Adipocyte (in vitro differentiated cells): Measurements from ENCODE around the gene ST6GALNAC3.
"Not testable (repeated sequence)": the region's sequence is repeated elsewhere in the genome, so short reads cannot be mapped to it uniquely, and the experiment has no call there.

Experiments used
- DNase-seq: peaks from one replicate; pipeline ENCODE4 v3.0.0-alpha.2; 2015; ENCODE audit warnings: low read depth
- H3K27me3 ChIP-seq: replicated peaks from 2 replicates; pipeline ENCODE4 v1.7.0; 2013; ENCODE audit warnings: mild to moderate bottlenecking, low read length, moderate library complexity; ENCODE audit not compliant: control insufficient read depth, insufficient read depth
- H3K36me3 ChIP-seq: 2 replicates; pipeline ENCODE4 v1.7.0; 2013; ENCODE audit warnings: low read length, mild to moderate bottlenecking, moderate library complexity; ENCODE audit not compliant: control insufficient read depth, insufficient read depth, severe bottlenecking
- H3K4me1 ChIP-seq: 2 replicates; pipeline ENCODE4 v1.7.0; 2013; ENCODE audit warnings: mild to moderate bottlenecking, low read length, moderate library complexity; ENCODE audit not compliant: control insufficient read depth, insufficient read depth
- H3K4me3 ChIP-seq: 2 replicates; pipeline ENCODE4 v1.7.0; 2013; ENCODE audit warnings: mild to moderate bottlenecking, low read length, moderate library complexity
- H3K9ac ChIP-seq: 2 replicates; pipeline ENCODE4 v1.7.0; 2013; ENCODE audit warnings: mild to moderate bottlenecking, low read length, moderate library complexity
- H3K9me3 ChIP-seq: 2 replicates; pipeline ENCODE4 v1.7.0; 2013; ENCODE audit warnings: mild to moderate bottlenecking, low read length, moderate library complexity; ENCODE audit not compliant: control insufficient read depth

The ST6GALNAC3 gene

GRCh38 chr1:76092812-76093211 lies 18.3 kb downstream of the ST6GALNAC3 start:
- H3K36me3 ChIP-seq, result no peaks in the 10 kb centered on the region
- DNase-seq, result no peak
- no peak overlapping the region for H3K4me3 ChIP-seq
- no peaks in the 10 kb centered on the region for H3K4me1 ChIP-seq
- H3K9me3 ChIP-seq, result no peaks in the 10 kb centered on the region
- no peak overlapping the region for H3K9ac ChIP-seq
- peaks cover 12% of the 10 kb centered on the region for H3K27me3 ChIP-seq

- H3K4me3 ChIP-seq, result no peak overlapping the region
- no peaks in the 10 kb centered on the region for H3K9me3 ChIP-seq
- H3K4me1 ChIP-seq, result no peaks in the 10 kb centered on the region
- peaks cover 12% of the 10 kb centered on the region for H3K27me3 ChIP-seq
- H3K36me3 ChIP-seq, result no peaks in the 10 kb centered on the region
- no peak overlapping the region for H3K9ac ChIP-seq
- DNase-seq, result no peak
Measured at GRCh38 chr1:76093522-76094312, 19.2 kb downstream of the ST6GALNAC3 start.

- no peak overlapping the region for H3K9ac ChIP-seq
- no peak overlapping the region for H3K4me3 ChIP-seq
- DNase-seq, result no peak
- H3K9me3 ChIP-seq, result no peaks in the 10 kb centered on the region
- no peaks in the 10 kb centered on the region for H3K4me1 ChIP-seq
- H3K36me3 ChIP-seq, result no peaks in the 10 kb centered on the region
- peaks cover 12% of the 10 kb centered on the region for H3K27me3 ChIP-seq
Measured at GRCh38 chr1:76095802-76096201, 21.3 kb downstream of the ST6GALNAC3 start.

- H3K4me3 ChIP-seq, H3K4me1 ChIP-seq, H3K9me3 ChIP-seq, H3K36me3 ChIP-seq, H3K9ac ChIP-seq, DNase-seq: not testable (repeated sequence)
- H3K27me3 ChIP-seq, result peaks cover 12% of the 10 kb centered on the region
Measured at GRCh38 chr1:76097064-76097463, 22.5 kb downstream of the ST6GALNAC3 start.

- H3K4me3 ChIP-seq, result no peak overlapping the region
- DNase-seq, result no peak
- no peak overlapping the region for H3K9ac ChIP-seq
- no peaks in the 10 kb centered on the region for H3K9me3 ChIP-seq
- peaks cover 12% of the 10 kb centered on the region for H3K27me3 ChIP-seq
- H3K4me1 ChIP-seq, result no peaks in the 10 kb centered on the region
- no peaks in the 10 kb centered on the region for H3K36me3 ChIP-seq
Measured at GRCh38 chr1:76098845-76099244, 24.3 kb downstream of the ST6GALNAC3 start.

- no peaks in the 10 kb centered on the region for H3K36me3 ChIP-seq
- H3K9ac ChIP-seq, result no peak overlapping the region
- no peak overlapping the region for H3K4me3 ChIP-seq
Measured at GRCh38 chr1:76101548-76101947, 27.0 kb downstream of the ST6GALNAC3 start.

GRCh38 chr1:76102046-76102445 lies 27.5 kb downstream of the ST6GALNAC3 start:
- Histone ChIP-seq H3K27me3 (no peaks in the 10 kb centered on the region), H3K36me3 (no peaks in the 10 kb centered on the region), H3K9me3 (no peaks in the 10 kb centered on the region), H3K9ac (no peak overlapping the region), H3K4me1 (no peaks in the 10 kb centered on the region), H3K4me3 (no peak overlapping the region)
- no peak for DNase-seq

More at GRCh38 chr1:76101548-76101947, 27.0 kb downstream of the ST6GALNAC3 start:
- Histone ChIP-seq H3K27me3 (no peaks in the 10 kb centered on the region), H3K4me1 (no peaks in the 10 kb centered on the region), H3K9me3 (no peaks in the 10 kb centered on the region)
- no peak for DNase-seq

GRCh38 chr1:76103034-76103433 lies 28.5 kb downstream of the ST6GALNAC3 start:
- Histone ChIP-seq H3K36me3 (no peaks in the 10 kb centered on the region), H3K9ac (no peak overlapping the region), H3K4me1 (no peaks in the 10 kb centered on the region), H3K27me3 (no peaks in the 10 kb centered on the region), H3K9me3 (no peaks in the 10 kb centered on the region), H3K4me3 (no peak overlapping the region)
- DNase-seq, result no peak

- Histone ChIP-seq H3K9ac (no peak overlapping the region), H3K36me3 (no peaks in the 10 kb centered on the region), H3K9me3 (no peaks in the 10 kb centered on the region), H3K4me1 (peaks cover under 1% of the 10 kb centered on the region), H3K27me3 (peaks cover 15% of the 10 kb centered on the region), H3K4me3 (no peak overlapping the region)
- no peak for DNase-seq
Measured at GRCh38 chr1:76105372-76105771, 30.8 kb downstream of the ST6GALNAC3 start.

- Histone ChIP-seq H3K4me1 (peaks cover 8% of the 10 kb centered on the region), H3K9me3 (no peaks in the 10 kb centered on the region), H3K9ac (no peak overlapping the region)
Measured at GRCh38 chr1:76106251-76106650, 31.7 kb downstream of the ST6GALNAC3 start.

GRCh38 chr1:76106719-76107235 lies 32.2 kb downstream of the ST6GALNAC3 start:
- DNase-seq, result peak; percentile 24
- H3K9me3 ChIP-seq, result no peaks in the 10 kb centered on the region
- no peak overlapping the region for H3K9ac ChIP-seq
- no peaks in the 10 kb centered on the region for H3K36me3 ChIP-seq
- no peak overlapping the region for H3K4me3 ChIP-seq
- peaks cover 16% of the 10 kb centered on the region for H3K27me3 ChIP-seq
- peaks cover 8% of the 10 kb centered on the region for H3K4me1 ChIP-seq

More at GRCh38 chr1:76106251-76106650, 31.7 kb downstream of the ST6GALNAC3 start:
- no peak for DNase-seq
- H3K36me3 ChIP-seq, result no peaks in the 10 kb centered on the region
- peaks cover 16% of the 10 kb centered on the region for H3K27me3 ChIP-seq
- no peak overlapping the region for H3K4me3 ChIP-seq
